ENCODE results near the gene RIT2. TPM values are rescaled to one million over a fixed set of nuclear protein-coding genes. Genes with fewer than 3 reads are reported as not detected.
A peak's percentile ranks its signal among the peaks of the same experiment; 100 is the strongest.

Gene RIT2
- total RNA-seq, 1 experiment from 2014 or later = not detected

- intact Hi-C loops (cut with micrococcal nuclease) = no loop called here
- no peak overlapping the region for H3K4me3 Mint-ChIP-seq (ENCODE audit: unreplicated experiment)
- no peak for DNase-seq (ENCODE audit: unreplicated experiment)
- H3K27ac Mint-ChIP-seq (ENCODE audit: low read depth, unreplicated experiment) = no peak overlapping the region
- POLR2A ChIA-PET = no interaction called here
- no peak for TF ChIP-seq CTCF (IDR thresholded peaks at IDR 0.05; ENCODE audit: unreplicated experiment)
- H3K27me3 Mint-ChIP-seq (ENCODE audit: insufficient read depth, unreplicated experiment) = no peaks in the 10 kb centered on the region
- H3K36me3 Mint-ChIP-seq (ENCODE audit: insufficient read depth, unreplicated experiment) = no peaks in the 10 kb centered on the region
- H3K9me3 Mint-ChIP-seq (ENCODE audit: unreplicated experiment) = no peaks in the 10 kb centered on the region
- H3K4me1 Mint-ChIP-seq (ENCODE audit: insufficient read depth, unreplicated experiment) = no peaks in the 10 kb centered on the region
- CTCF ChIA-PET = interaction anchor here (0.8 kb wide), 1 partner anchor 56 kb away, joined by 3 read pairs; no protein-coding TSS in a partner anchor
- BruUV-seq (replicated peaks) = no TSS peak
These were observed 25.7 kb upstream of the RIT2 start for GRCh38 chr18:43141208-43141607.

DNA sequence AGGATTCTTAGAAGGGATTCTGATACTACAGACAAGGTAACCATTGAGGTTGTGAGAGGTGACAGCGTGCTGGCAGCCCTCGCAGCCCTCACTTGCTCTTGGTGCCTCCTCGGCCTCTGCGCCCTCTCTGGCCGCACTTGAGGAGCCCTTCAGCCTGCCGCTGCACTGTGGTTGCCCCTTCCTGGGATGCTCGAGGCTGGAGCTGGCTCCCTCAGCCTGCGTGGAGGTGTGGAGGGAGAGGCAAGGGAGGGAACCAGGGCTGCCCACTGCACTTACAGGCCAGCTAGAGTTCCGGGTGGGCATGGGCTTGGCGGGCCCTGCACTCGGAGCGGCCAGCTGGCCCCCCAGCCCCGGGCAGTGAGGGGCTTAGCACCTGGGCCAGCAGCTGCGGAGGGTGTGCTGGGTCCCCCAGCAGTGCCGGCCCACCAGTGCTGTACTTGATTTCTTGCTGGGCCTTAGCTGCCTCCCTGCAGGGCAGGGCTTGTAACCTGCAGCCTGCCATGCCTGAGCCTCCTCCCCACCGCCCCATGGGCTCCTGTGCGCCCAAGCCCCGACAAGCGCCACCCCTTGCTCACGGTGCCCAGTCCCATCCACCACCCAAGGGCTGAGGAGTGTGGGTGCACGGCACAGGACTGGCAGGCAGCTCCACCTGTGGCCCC is 23.9 kb upstream of the RIT2 start:
- H3K27ac Mint-ChIP-seq (ENCODE audit: low read depth, unreplicated experiment) = no peak overlapping the region
- no peaks in the 10 kb centered on the region for H3K36me3 Mint-ChIP-seq (ENCODE audit: insufficient read depth, unreplicated experiment)
- ChIA-PET CTCF (interaction anchor here (0.8 kb wide), 1 partner anchor 8 kb away, joined by 3 read pairs; no protein-coding TSS in a partner anchor), POLR2A (no interaction called here)
- no peak for DNase-seq (ENCODE audit: unreplicated experiment)
- no TSS peak for BruUV-seq (replicated peaks)
- TF ChIP-seq CTCF (IDR thresholded peaks at IDR 0.05; ENCODE audit: unreplicated experiment) = no peak
- no peaks in the 10 kb centered on the region for H3K9me3 Mint-ChIP-seq (ENCODE audit: unreplicated experiment)
- H3K27me3 Mint-ChIP-seq (ENCODE audit: insufficient read depth, unreplicated experiment) = no peaks in the 10 kb centered on the region
- H3K4me1 Mint-ChIP-seq (ENCODE audit: insufficient read depth, unreplicated experiment) = no peaks in the 10 kb centered on the region
- intact Hi-C loops (cut with micrococcal nuclease) = no loop called here
- no peak overlapping the region for H3K4me3 Mint-ChIP-seq (ENCODE audit: unreplicated experiment)

DNA sequence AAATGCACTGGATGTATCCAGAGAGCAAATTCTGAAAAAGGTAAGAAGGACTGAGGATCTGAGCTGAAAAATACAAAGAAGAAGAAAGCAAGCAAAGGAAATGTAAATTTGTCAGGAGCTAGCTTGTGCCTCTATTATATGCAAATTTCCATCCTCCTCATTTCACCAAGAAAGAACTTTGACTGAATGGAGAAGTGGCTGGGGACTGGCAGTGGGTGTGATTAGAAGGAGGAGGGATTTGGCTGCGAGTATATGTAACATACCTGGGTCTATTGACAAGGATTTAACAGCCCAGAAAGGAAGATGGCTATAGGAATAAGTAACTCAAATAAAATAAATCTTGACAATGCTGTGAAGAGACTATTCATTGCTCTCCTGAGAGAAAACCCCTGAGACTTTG is 19.4 kb upstream of the RIT2 start:
- Mint-ChIP-seq H3K4me1 (ENCODE audit: insufficient read depth, unreplicated experiment) (no peaks in the 10 kb centered on the region), H3K4me3 (ENCODE audit: unreplicated experiment) (no peak overlapping the region), H3K9me3 (ENCODE audit: unreplicated experiment) (no peaks in the 10 kb centered on the region), H3K36me3 (ENCODE audit: insufficient read depth, unreplicated experiment) (no peaks in the 10 kb centered on the region), H3K27ac (ENCODE audit: low read depth, unreplicated experiment) (no peak overlapping the region), H3K27me3 (ENCODE audit: insufficient read depth, unreplicated experiment) (no peaks in the 10 kb centered on the region)
- no peak for TF ChIP-seq CTCF (IDR thresholded peaks at IDR 0.05; ENCODE audit: unreplicated experiment)
- ChIA-PET CTCF (no interaction called here), POLR2A (interaction anchor here (0.7 kb wide), 1 partner anchor 106 kb away, joined by 3 read pairs; no protein-coding TSS in a partner anchor)
- BruUV-seq (replicated peaks) = no TSS peak
- intact Hi-C loops (cut with micrococcal nuclease) = no loop called here
- no peak for DNase-seq (ENCODE audit: unreplicated experiment)

DNA sequence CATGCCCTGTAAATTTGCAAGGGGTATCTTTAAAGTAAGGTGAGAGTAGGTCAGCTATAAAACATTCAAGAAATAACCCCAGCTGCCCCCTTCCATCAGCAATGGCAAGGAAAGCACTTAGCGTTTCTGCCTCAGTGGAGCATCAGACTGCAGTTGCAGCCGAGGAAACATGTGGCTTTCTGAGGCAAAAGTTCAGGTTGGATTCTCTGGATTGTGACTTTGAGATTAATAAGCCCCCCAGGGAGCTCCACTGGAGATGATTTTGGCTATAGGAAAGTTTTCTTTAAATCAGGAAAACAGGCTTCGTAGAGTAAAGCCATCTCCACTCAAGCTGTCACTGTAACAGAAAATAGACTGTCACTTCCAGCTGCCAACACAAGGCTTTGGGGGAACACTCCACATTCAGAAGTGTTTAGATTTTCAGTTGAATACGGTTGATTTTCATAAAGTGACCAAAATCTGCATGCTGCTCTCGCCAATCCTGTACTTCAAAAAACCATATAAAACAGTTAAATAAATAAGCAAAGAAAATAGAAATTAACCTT is 15.3 kb upstream of the RIT2 start:
- no peaks in the 10 kb centered on the region for H3K4me1 Mint-ChIP-seq (ENCODE audit: insufficient read depth, unreplicated experiment)
- ChIA-PET POLR2A (no interaction called here), CTCF (no interaction called here)
- TF ChIP-seq CTCF (IDR thresholded peaks at IDR 0.05; ENCODE audit: unreplicated experiment) = no peak
- intact Hi-C loops (cut with micrococcal nuclease) = no loop called here
- H3K4me3 Mint-ChIP-seq (ENCODE audit: unreplicated experiment) = peak overlapping the region; percentile 72
- no peak overlapping the region for H3K27ac Mint-ChIP-seq (ENCODE audit: low read depth, unreplicated experiment)
- BruUV-seq (replicated peaks) = no TSS peak
- no peaks in the 10 kb centered on the region for H3K27me3 Mint-ChIP-seq (ENCODE audit: insufficient read depth, unreplicated experiment)
- no peaks in the 10 kb centered on the region for H3K9me3 Mint-ChIP-seq (ENCODE audit: unreplicated experiment)
- H3K36me3 Mint-ChIP-seq (ENCODE audit: insufficient read depth, unreplicated experiment) = no peaks in the 10 kb centered on the region
- DNase-seq (ENCODE audit: unreplicated experiment) = no peak
